PC-3 (cell line): Measurements from ENCODE around the gene BAIAP3. TPM values are rescaled to one million over a fixed set of nuclear protein-coding genes. Genes with fewer than 3 reads are reported as not detected.

Experiments used
- ATAC-seq: fragments of 200-7000 bp; cut with Tn5 transposase; 2 replicates; pipeline ENCODE4 v1.9.1; 2020; ENCODE audit warnings: mild to moderate bottlenecking, moderate library complexity
- BruUV-seq: library from RNA; stranded (reverse); fragments of 400-500 nt; replicated peaks from 2 replicates; lab custom pipeline; 2021; lab: Mats Ljungman, UMichigan
- CTCF ChIA-PET: fragments of 300-600 bp; sonication (Branson Sonifier 250); formaldehyde crosslinking; loops from one replicate; lab custom pipeline; 2022; ENCODE audit warnings: antibody characterized with exemption; lab: Charles Lee
- POLR2A ChIA-PET: fragments of 300-600 bp; sonication (Branson Sonifier 250); formaldehyde crosslinking; loops from one replicate; lab custom pipeline; 2022; ENCODE audit warnings: antibody characterized with exemption; ENCODE audit not compliant: unreplicated experiment; lab: Charles Lee
- DNase-seq: peaks from one replicate; pipeline ENCODE4 v3.0.0-alpha.2; 2015
- H2AFZ ChIP-seq: fragments of 300-600 bp; sonication (generic); 2 replicates; pipeline ENCODE4 v1.6.0; 2016; ENCODE audit warnings: antibody characterized with exemption, low read length
- H3F3A ChIP-seq: fragments of 300-600 bp; sonication (generic); one replicate; pipeline ENCODE4 v1.6.0; 2017; ENCODE audit warnings: antibody characterized with exemption, low read length, control low read depth, mild to moderate bottlenecking; ENCODE audit not compliant: unreplicated experiment
- H3K27ac ChIP-seq: fragments of 300-600 bp; sonication (generic); 2 replicates; pipeline ENCODE4 v1.5.1; 2016; ENCODE audit warnings: mild to moderate bottlenecking, low read length
- H3K27me3 ChIP-seq: fragments of 300-600 bp; sonication (generic); 2 replicates; pipeline ENCODE4 v1.6.1; 2016; ENCODE audit warnings: low read length, mixed read lengths
- H3K36me3 ChIP-seq: fragments of 300-600 bp; sonication (generic); 2 replicates; pipeline ENCODE4 v1.6.1; 2016; ENCODE audit warnings: low read depth, mixed run types, low read length, mixed read lengths
- H3K4me1 ChIP-seq: fragments of 300-600 bp; sonication (generic); 2 replicates; pipeline ENCODE4 v1.5.1; 2016; ENCODE audit warnings: low read length; ENCODE audit not compliant: insufficient read depth
- H3K4me2 ChIP-seq: fragments of 300-600 bp; sonication (generic); 2 replicates; pipeline ENCODE4 v1.6.0; 2016; ENCODE audit warnings: low read length
- H3K4me3 ChIP-seq: fragments of 300-600 bp; sonication (generic); 2 replicates; pipeline ENCODE4 v1.5.1; 2016; ENCODE audit warnings: mild to moderate bottlenecking, low read length, mixed read lengths
- H3K79me2 ChIP-seq: fragments of 300-600 bp; sonication (generic); 2 replicates; pipeline ENCODE4 v1.6.1; 2017; ENCODE audit warnings: low read length, mixed read lengths
- H3K9ac ChIP-seq: fragments of 300-600 bp; sonication (generic); 2 replicates; pipeline ENCODE4 v1.6.0; 2016; ENCODE audit warnings: mild to moderate bottlenecking, low read length
- H3K9me2 ChIP-seq: fragments of 300-600 bp; sonication (generic); replicated peaks from 2 replicates; pipeline ENCODE4 v1.6.1; 2016; ENCODE audit warnings: mixed run types, low read length, mixed read lengths
- H3K9me3 ChIP-seq: fragments of 300-600 bp; sonication (generic); 2 replicates; pipeline ENCODE4 v1.6.1; 2016; ENCODE audit warnings: low read length, mixed read lengths
- H4K20me1 ChIP-seq: fragments of 300-600 bp; sonication (generic); 2 replicates; pipeline ENCODE4 v1.6.1; 2016; ENCODE audit warnings: low read length, mixed read lengths
- CTCF ChIP-seq: fragments of 300-600 bp; sonication (generic); conservative IDR thresholded peaks from 2 replicates; pipeline ENCODE4 v1.5.1; 2017; ENCODE audit warnings: antibody characterized with exemption, low read depth, mild to moderate bottlenecking, low read length
- EZH2 ChIP-seq: fragments of 300-600 bp; sonication (generic); IDR thresholded peaks from one replicate; pipeline ENCODE4 v1.6.1; 2017; ENCODE audit warnings: antibody characterized with exemption, mild to moderate bottlenecking, low read length; ENCODE audit not compliant: unreplicated experiment
- EZH2phosphoT487 ChIP-seq: fragments of 300-600 bp; sonication (generic); IDR thresholded peaks from 2 replicates; pipeline ENCODE4 v1.6.1; 2018; ENCODE audit warnings: mild to moderate bottlenecking, antibody characterized with exemption, low read length, borderline replicate concordance
- intact Hi-C: fragments of 100-400 bp; cut with micrococcal nuclease; formaldehyde crosslinking; loops from 2 replicates; pipeline ENCODE4 v1.9.0; 2023
- total RNA-seq: library from RNA; depleted of rRNA; stranded (reverse); fragments of >200 nt; gene quantifications from 2 replicates; pipeline ENCODE4 v1.2.3, GENCODE V29; 2014

Gene BAIAP3
- total RNA-seq, 1 experiment from 2014 or later = 13.1 TPM

DNA sequence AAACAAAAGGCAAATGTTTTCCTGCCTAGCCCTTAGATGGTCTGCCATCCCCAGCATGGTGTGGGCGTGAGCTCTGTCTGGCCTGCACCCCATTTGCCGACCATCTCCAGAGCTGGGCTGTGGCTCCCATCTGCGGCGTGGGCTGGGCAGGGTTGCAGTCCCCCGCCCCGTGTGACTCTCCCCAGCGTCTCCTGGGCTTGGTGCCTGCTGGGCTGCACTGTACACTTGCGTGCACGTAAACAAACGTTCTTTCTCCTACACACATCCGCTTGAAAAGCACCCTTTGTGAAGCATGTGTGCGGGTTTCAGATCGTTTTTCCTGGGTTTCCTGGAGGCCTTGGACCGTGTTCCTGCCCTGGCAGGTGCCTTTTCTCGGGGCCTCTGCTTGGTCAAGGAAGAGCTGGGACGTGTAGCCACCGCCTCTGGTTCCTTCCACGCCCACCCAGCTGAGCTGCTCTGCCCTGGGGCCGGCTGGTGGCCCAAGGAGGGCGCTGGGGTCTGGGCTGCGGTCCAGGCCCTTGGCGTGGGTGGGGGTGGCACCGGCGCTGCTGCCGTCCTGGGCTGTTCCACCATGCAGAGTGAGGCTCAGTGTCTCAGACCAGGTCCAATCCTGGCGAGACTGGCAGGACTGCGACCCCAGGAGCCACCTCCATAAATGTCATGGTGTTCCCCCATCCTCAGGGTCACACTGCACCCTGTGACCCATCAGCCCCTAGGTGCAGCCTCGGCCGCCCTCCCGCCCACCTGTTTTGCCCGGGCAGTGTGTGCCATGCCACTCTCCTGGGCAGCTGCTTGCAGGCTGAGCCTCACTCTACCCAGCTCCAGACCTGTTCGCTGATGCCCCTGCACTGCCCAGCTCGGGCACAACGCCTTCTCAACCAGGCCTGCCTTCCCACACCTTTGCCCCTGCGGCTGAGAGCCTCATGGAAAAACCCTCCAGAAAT is 9.9 kb upstream of the BAIAP3 start:
- ChIA-PET POLR2A (no interaction called here), CTCF (no interaction called here)
- no peak for TF ChIP-seq EZH2
- no peak for TF ChIP-seq EZH2phosphoT487
- no peak for TF ChIP-seq CTCF
- Histone ChIP-seq H3K4me2 (no peak overlapping the region), H3K9me3 (no peaks in the 10 kb centered on the region), H3F3A (no peaks in the 10 kb centered on the region), H3K27ac (no peak overlapping the region), H3K4me1 (no peaks in the 10 kb centered on the region), H3K9me2 (no peaks in the 10 kb centered on the region), H4K20me1 (no peaks in the 10 kb centered on the region), H3K4me3 (no peak overlapping the region), H2AFZ (no peak overlapping the region), H3K36me3 (peaks cover 4% of the 10 kb centered on the region; the same call in 1 of the 2 replicates), H3K9ac (no peak overlapping the region), H3K27me3 (no peaks in the 10 kb centered on the region), H3K79me2 (no peaks in the 10 kb centered on the region)
- DNase-seq (no peak), ATAC-seq (no peak)
- no TSS peak for BruUV-seq
- intact Hi-C loops = no loop called here

DNA sequence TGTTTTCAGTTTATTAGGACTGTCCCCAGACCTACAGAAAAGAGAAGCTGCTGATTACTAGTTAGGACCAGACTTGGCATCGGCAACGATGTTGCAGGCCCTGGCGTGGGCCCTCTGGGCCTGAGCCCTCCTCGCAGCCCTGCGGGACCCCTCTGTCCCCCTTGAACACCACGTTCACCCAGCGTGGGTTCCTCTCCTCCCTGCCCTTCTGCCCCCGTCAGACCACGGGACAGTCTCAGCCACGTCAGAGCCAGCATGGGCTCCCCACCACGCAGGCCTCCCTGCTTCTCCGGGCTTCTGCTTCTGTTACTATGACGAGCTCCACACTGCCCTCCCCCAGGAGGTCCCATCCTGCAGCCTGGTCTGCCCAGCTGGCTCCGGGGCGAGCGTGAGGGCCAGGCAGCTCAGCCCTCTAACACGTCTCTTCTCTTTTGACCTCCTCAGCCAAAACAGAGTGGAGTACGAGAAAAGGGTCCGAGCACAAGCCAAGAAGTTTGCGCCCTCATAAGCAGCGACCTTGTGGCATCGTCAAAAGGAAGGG is 9.1 kb upstream of the BAIAP3 start:
- TF ChIP-seq CTCF (no peak), EZH2 (no peak)
- H3K9ac ChIP-seq = no peak overlapping the region
- H3K79me2 ChIP-seq = no peaks in the 10 kb centered on the region
- intact Hi-C loops = no loop called here
- H3F3A ChIP-seq = no peaks in the 10 kb centered on the region
- no peak overlapping the region for H3K4me3 ChIP-seq
- BruUV-seq = no TSS peak
- H3K27me3 ChIP-seq = no peaks in the 10 kb centered on the region
- ATAC-seq = no peak
- no peaks in the 10 kb centered on the region for H3K9me2 ChIP-seq
- H4K20me1 ChIP-seq = no peaks in the 10 kb centered on the region
- H3K4me2 ChIP-seq = no peak overlapping the region
- H3K36me3 ChIP-seq = peaks cover 3% of the 10 kb centered on the region; the same call in 1 of the 2 replicates
- H3K9me3 ChIP-seq = no peaks in the 10 kb centered on the region
- CTCF ChIA-PET = no interaction called here
- no peaks in the 10 kb centered on the region for H3K4me1 ChIP-seq
- POLR2A ChIA-PET = no interaction called here
- DNase-seq = no peak
- no peak overlapping the region for H2AFZ ChIP-seq
- H3K27ac ChIP-seq = no peak overlapping the region

- POLR2A ChIA-PET = no interaction called here
- Histone ChIP-seq H3K4me2 (no peak overlapping the region), H2AFZ (no peak overlapping the region), H3K4me3 (no peak overlapping the region), H3K9me3 (no peaks in the 10 kb centered on the region), H3K9ac (no peak overlapping the region), H3K9me2 (no peaks in the 10 kb centered on the region), H3K27me3 (no peaks in the 10 kb centered on the region), H3F3A (no peaks in the 10 kb centered on the region), H3K27ac (no peak overlapping the region), H3K4me1 (no peaks in the 10 kb centered on the region), H4K20me1 (no peaks in the 10 kb centered on the region), H3K79me2 (no peaks in the 10 kb centered on the region), H3K36me3 (no peaks in the 10 kb centered on the region)
- no peak for TF ChIP-seq EZH2
- TF ChIP-seq CTCF = no peak
- no peak for TF ChIP-seq EZH2phosphoT487
- DNase-seq (no peak), ATAC-seq (no peak)
- BruUV-seq = no TSS peak
- intact Hi-C loops = no loop called here
- CTCF ChIA-PET = no interaction called here
These were observed 8.2 kb upstream of the BAIAP3 start for GRCh38 chr16:1325261-1325660.
